CD4-positive, alpha-beta memory T cell (primary cell): ENCODE results near the gene B4GALT6. TPM values are rescaled to one million over a fixed set of nuclear protein-coding genes. Genes with fewer than 3 reads are reported as not detected.
A peak's percentile ranks its signal among the peaks of the same experiment; 100 is the strongest.
"Not testable (repeated sequence)": the region's sequence is repeated elsewhere in the genome, so short reads cannot be mapped to it uniquely, and the experiment has no call there.

ENCODE experiments used
- CTCF ChIA-PET: fragments of 350-600 bp; sonication (Branson Sonifier 250); formaldehyde crosslinking; loops from one replicate; lab custom pipeline; 2021; ENCODE audit warnings: inconsistent platforms; ENCODE audit not compliant: partially characterized antibody; lab: Charles Lee
- POLR2A ChIA-PET: fragments of 350-600 bp; sonication (Branson Sonifier 250); formaldehyde crosslinking; loops from one replicate; lab custom pipeline; 2021; ENCODE audit not compliant: partially characterized antibody; lab: Charles Lee
- DNase-seq, 5 donors: peaks; one replicate each; pipeline versions ENCODE4 v3.0.0 to v3.0.0-alpha.2; 2020 to 2022; ENCODE audit warnings: mixed read lengths in 1 of 5
- H3K27ac ChIP-seq: one replicate; pipeline ENCODE4 v1.7.0; 2013; ENCODE audit warnings: low read depth, low read length
- H3K27me3 ChIP-seq: 2 replicates; pipeline ENCODE4 v1.7.0; 2013; ENCODE audit warnings: mild to moderate bottlenecking, low read length, moderate library complexity; ENCODE audit not compliant: insufficient read depth
- H3K36me3 ChIP-seq: 2 replicates; pipeline ENCODE4 v1.7.0; 2013; ENCODE audit warnings: mild to moderate bottlenecking, low read length, moderate library complexity; ENCODE audit not compliant: insufficient read depth
- H3K4me1 ChIP-seq: 2 replicates; pipeline ENCODE4 v1.7.0; 2013; ENCODE audit warnings: mild to moderate bottlenecking, low read length, moderate library complexity; ENCODE audit not compliant: insufficient read depth
- H3K4me3 ChIP-seq, 2 donors: one replicate each; pipeline ENCODE4 v1.7.0; 2013; ENCODE audit warnings: low read length in 2 of 2, mild to moderate bottlenecking in 1 of 2
- H3K9me3 ChIP-seq, 2 donors: one replicate each; pipeline ENCODE4 v1.7.0; 2013; ENCODE audit warnings: low read length in 2 of 2, control low read depth in 1 of 2; ENCODE audit not compliant: control insufficient read depth in 1 of 2
- H3K27ac Mint-ChIP-seq, 7 donors: one replicate each; pipeline ENCODE4 v1.8.0; 2020 to 2021; ENCODE audit warnings: mixed read lengths in 7 of 7, mild to moderate bottlenecking in 6 of 7, inconsistent platforms in 3 of 7, moderate library complexity in 3 of 7
- H3K27me3 Mint-ChIP-seq, 2 donors: one replicate each; pipeline ENCODE4 v1.8.0; 2020 to 2021; ENCODE audit warnings: mixed read lengths in 2 of 2
- H3K36me3 Mint-ChIP-seq, 2 donors: one replicate each; pipeline ENCODE4 v1.8.0; 2020 to 2021; ENCODE audit warnings: mixed read lengths in 2 of 2, inconsistent platforms in 1 of 2, mild to moderate bottlenecking in 1 of 2
- H3K4me1 Mint-ChIP-seq, 4 donors: one replicate each; pipeline ENCODE4 v1.8.0; 2020 to 2021; ENCODE audit warnings: mixed read lengths in 4 of 4, mild to moderate bottlenecking in 1 of 4
- H3K4me3 Mint-ChIP-seq, 8 donors: one replicate each; pipeline ENCODE4 v1.8.0; 2020 to 2021; ENCODE audit warnings: mixed read lengths in 8 of 8, mild to moderate bottlenecking in 7 of 8, moderate library complexity in 6 of 8, inconsistent platforms in 3 of 8
- H3K9me3 Mint-ChIP-seq, 8 donors: one replicate each; pipeline ENCODE4 v1.8.0; 2020 to 2021; ENCODE audit warnings: mixed read lengths in 8 of 8, mild to moderate bottlenecking in 5 of 8, inconsistent platforms in 3 of 8, moderate library complexity in 1 of 8
- intact Hi-C: fragments of 100-400 bp; cut with micrococcal nuclease; formaldehyde crosslinking; loops from one replicate; pipeline ENCODE4 v1.15.1; 2023
- polyA plus RNA-seq, 2 donors: library from polyadenylated mRNA; unstranded; fragments of 300-500 nt; fragmentation: Illumina TruSeq; gene quantifications; one replicate each; pipeline ENCODE4 v1.2.3, GENCODE V29; 2021
- total RNA-seq, 2 experiments: library from RNA; stranded (reverse); gene quantifications; one replicate each; pipeline ENCODE4 v1.2.3, GENCODE V29; 2021

The B4GALT6 gene
- total RNA-seq: under 1 TPM; 0.67 to 0.94 TPM
- not detected for polyA plus RNA-seq

GRCh38 chr18:31684279-31685096 lies at the start of gene B4GALT6:
Gene B4GALT6 (minus strand): TSS chr18:31684581. CDS start chr18:31684426, 155 bp downstream.
- peaks cover 3 to 18% (median 11%) of the 10 kb centered on the region in 4 donors for H3K4me1 Mint-ChIP-seq
- H3K4me3 Mint-ChIP-seq: peak within 1 kb of the TSS; percentile 80 to 91 (median 88)
- POLR2A ChIA-PET: no interaction called here
- H3K27ac Mint-ChIP-seq: peak within 1 kb of the TSS in 3 of 7 donors; percentile 40 to 84 (median 54)
- Histone ChIP-seq H3K36me3 (no peaks in the 10 kb centered on the region), H3K9me3 (no peaks in the 10 kb centered on the region), H3K4me1 (no peaks in the 10 kb centered on the region), H3K27ac (no peak within 1 kb of the TSS), H3K27me3 (peaks cover 5% of the 10 kb centered on the region), H3K4me3 (peak within 1 kb of the TSS in 1 of 2 donors; percentile 39)
- no peaks in the 10 kb centered on the region for H3K9me3 Mint-ChIP-seq
- peaks cover 0 to 2% of the 10 kb centered on the region in 2 donors for H3K36me3 Mint-ChIP-seq
- CTCF ChIA-PET: no interaction called here
- peak in 2 of 5 donors; percentile 10 to 35 for DNase-seq
- intact Hi-C loops: loop anchor here (1.0 to 10.0 kb wide), 3 partner anchors 38 to 410 kb away; partner anchors contain the start of genes RNF138 and TRAPPC8
- peaks cover 17 to 21% of the 10 kb centered on the region in 2 donors for H3K27me3 Mint-ChIP-seq

DNA sequence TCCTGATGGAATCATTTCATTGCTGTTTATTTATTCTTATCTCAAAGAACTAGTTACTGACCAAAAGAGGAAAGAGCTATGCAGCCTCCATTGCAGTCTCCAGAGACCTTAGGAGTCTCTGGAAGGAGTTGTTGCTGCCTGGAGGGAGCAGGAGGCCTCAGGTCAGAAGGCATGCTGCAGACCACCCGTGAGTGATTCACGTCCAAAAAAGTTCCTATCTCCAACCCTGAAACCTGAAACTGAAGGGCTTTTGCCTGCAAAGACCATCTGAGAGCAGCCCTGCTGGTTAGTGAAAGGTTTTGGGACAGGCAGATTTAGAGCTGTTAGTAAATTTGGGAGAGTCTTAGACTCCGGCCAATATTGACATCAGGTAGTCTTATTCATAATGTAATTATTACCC lies 47.2 kb upstream of the B4GALT6 start:
- Mint-ChIP-seq H3K36me3 (no peaks in the 10 kb centered on the region), H3K4me1 (no peaks in the 10 kb centered on the region), H3K27me3 (peaks cover 14 to 16% of the 10 kb centered on the region in 2 donors), H3K27ac (no peak overlapping the region), H3K4me3 (no peak overlapping the region), H3K9me3 (peaks cover 0 to 6% (median 0%) of the 10 kb centered on the region in 8 donors)
- POLR2A ChIA-PET: no interaction called here
- Histone ChIP-seq H3K27me3 (peaks cover 5% of the 10 kb centered on the region), H3K4me1 (no peaks in the 10 kb centered on the region), H3K4me3 (no peak overlapping the region), H3K36me3 (no peaks in the 10 kb centered on the region), H3K9me3 (no peaks in the 10 kb centered on the region), H3K27ac (no peak overlapping the region)
- intact Hi-C loops: no loop called here
- CTCF ChIA-PET: interaction anchor here (1.2 to 2.2 kb wide), 2 partner anchors 9 to 11 kb away, joined by 6 to 8 read pairs; no protein-coding TSS in a partner anchor
- DNase-seq: no peak

DNA sequence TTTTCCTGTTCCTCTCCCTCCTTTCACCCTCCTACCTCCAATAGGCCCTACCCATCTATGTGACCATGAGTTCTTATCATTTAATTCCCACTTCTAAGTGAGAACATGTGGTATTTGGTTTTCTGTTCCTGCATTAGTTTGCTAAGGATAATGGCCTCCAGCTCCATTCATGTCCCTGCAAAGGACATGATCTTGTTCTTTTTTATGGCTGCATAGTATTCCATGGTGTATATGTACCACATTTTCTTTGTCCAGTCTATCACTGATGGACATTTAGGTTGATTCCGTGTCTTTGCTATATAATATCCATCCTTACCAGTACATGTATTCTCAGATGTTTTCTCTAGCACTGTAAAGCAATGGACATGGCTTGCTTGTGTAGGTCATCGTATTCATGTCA lies 44.8 kb upstream of the B4GALT6 start:
- H3K36me3 ChIP-seq, DNase-seq, H3K36me3 Mint-ChIP-seq, H3K9me3 Mint-ChIP-seq, H3K27ac ChIP-seq, H3K4me3 ChIP-seq, CTCF ChIA-PET, H3K9me3 ChIP-seq, H3K4me1 ChIP-seq, intact Hi-C loops, H3K27ac Mint-ChIP-seq, POLR2A ChIA-PET, H3K4me3 Mint-ChIP-seq, H3K4me1 Mint-ChIP-seq: not testable (repeated sequence)
- H3K27me3 Mint-ChIP-seq: peaks cover 23 to 27% of the 10 kb centered on the region in 2 donors
- peaks cover 11% of the 10 kb centered on the region for H3K27me3 ChIP-seq

DNA sequence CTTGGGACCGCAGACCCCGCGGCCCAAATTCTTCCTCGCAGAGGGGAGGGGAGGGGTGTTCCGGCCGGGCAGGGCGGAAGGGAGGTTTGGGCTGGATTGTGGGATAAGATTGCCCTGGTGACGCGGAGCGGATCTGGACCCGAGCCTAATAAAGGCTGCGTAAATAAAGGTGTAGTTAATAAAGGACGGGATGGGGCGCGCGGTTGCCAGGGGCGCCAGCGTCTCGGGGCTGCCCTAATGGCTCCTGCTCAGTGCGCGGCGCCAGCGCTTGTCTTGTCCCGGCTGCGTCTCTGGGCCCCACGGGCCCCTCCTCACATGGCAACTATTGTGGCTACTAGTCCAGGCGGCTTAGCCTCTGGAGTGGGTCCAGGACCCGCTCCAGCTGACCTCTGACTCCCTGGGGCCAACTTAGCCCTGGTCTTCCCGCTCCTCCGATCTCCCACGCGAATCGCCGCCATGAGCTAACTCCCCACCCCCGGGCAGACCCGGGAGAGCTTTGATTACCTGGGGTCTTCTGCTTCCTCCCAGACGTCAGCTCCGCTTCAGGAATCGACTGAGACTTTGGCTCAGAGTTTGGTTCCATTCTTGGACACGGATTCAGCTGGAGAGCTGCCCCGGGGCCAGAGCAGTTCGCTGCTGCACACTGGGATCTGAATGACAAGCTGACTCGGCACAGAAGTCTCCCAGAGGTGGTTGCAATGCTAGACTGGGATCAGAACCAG lies 39.8 kb upstream of the B4GALT6 start:
- ChIA-PET POLR2A (no interaction called here), CTCF (interaction anchor here (0.7 to 5.3 kb wide), 6 partner anchors 12 to 168 kb away, joined by 3 to 48 read pairs (median 6); no protein-coding TSS in a partner anchor)
- Mint-ChIP-seq H3K4me1 (peaks cover 0 to 5% (median 0%) of the 10 kb centered on the region in 4 donors), H3K27ac (peak overlapping the region in 2 of 7 donors; percentile 9 to 37), H3K27me3 (peaks cover 20 to 24% of the 10 kb centered on the region in 2 donors), H3K9me3 (peaks cover 0 to 8% (median 6%) of the 10 kb centered on the region in 8 donors), H3K4me3 (peak overlapping the region; percentile 46 to 79 (median 71)), H3K36me3 (peaks cover 0 to 1% of the 10 kb centered on the region in 2 donors)
- intact Hi-C loops: loop anchor here (5.0 kb wide), 1 partner anchor 42 kb away; the partner anchor contains the start of gene B4GALT6
- Histone ChIP-seq H3K4me1 (no peaks in the 10 kb centered on the region), H3K9me3 (no peaks in the 10 kb centered on the region), H3K4me3 (no peak overlapping the region), H3K27ac (no peak overlapping the region), H3K27me3 (peaks cover 11% of the 10 kb centered on the region), H3K36me3 (no peaks in the 10 kb centered on the region)
- DNase-seq: no peak

- Histone ChIP-seq H3K9me3 (no peaks in the 10 kb centered on the region), H3K4me3 (no peak overlapping the region), H3K36me3 (no peaks in the 10 kb centered on the region), H3K27ac (no peak overlapping the region), H3K27me3 (peaks cover 11% of the 10 kb centered on the region), H3K4me1 (no peaks in the 10 kb centered on the region)
- no peak overlapping the region for H3K27ac Mint-ChIP-seq
- DNase-seq: no peak
- POLR2A ChIA-PET: no interaction called here
- peaks cover 20 to 24% of the 10 kb centered on the region in 2 donors for H3K27me3 Mint-ChIP-seq
- intact Hi-C loops: loop anchor here (5.0 kb wide), 1 partner anchor 41 kb away; the partner anchor contains the start of gene B4GALT6
- CTCF ChIA-PET: interaction anchor here (1.1 to 5.3 kb wide), 7 partner anchors 12 to 402 kb away, joined by 3 to 48 read pairs (median 5); no protein-coding TSS in a partner anchor
- peak overlapping the region in 1 of 8 donors; percentile 6 for H3K4me3 Mint-ChIP-seq
- peaks cover 0 to 5% (median 0%) of the 10 kb centered on the region in 4 donors for H3K4me1 Mint-ChIP-seq
- peaks cover 0 to 13% (median 7%) of the 10 kb centered on the region in 8 donors for H3K9me3 Mint-ChIP-seq
- H3K36me3 Mint-ChIP-seq: peaks cover 0 to 4% of the 10 kb centered on the region in 2 donors
These were observed 39.2 kb upstream of the B4GALT6 start for GRCh38 chr18:31723639-31723989.

GRCh38 chr18:31722369-31722957 lies 38.1 kb upstream of the B4GALT6 start:
- Mint-ChIP-seq H3K27ac (no peak overlapping the region), H3K27me3 (peaks cover 19 to 20% of the 10 kb centered on the region in 2 donors), H3K4me1 (peaks cover 0 to 5% (median 0%) of the 10 kb centered on the region in 4 donors), H3K36me3 (peaks cover 0 to 4% of the 10 kb centered on the region in 2 donors), H3K4me3 (no peak overlapping the region), H3K9me3 (peaks cover 0 to 14% (median 7%) of the 10 kb centered on the region in 8 donors)
- DNase-seq: peak; percentile 43 to 61 (median 53)
- H3K4me1 ChIP-seq: no peaks in the 10 kb centered on the region
- no peak overlapping the region for H3K4me3 ChIP-seq
- peaks cover 10% of the 10 kb centered on the region for H3K27me3 ChIP-seq
- H3K27ac ChIP-seq: no peak overlapping the region
- H3K36me3 ChIP-seq: no peaks in the 10 kb centered on the region
- H3K9me3 ChIP-seq: no peaks in the 10 kb centered on the region
- CTCF ChIA-PET: interaction anchor here (0.8 to 5.3 kb wide), 15 partner anchors 9 to 403 kb away, joined by 3 to 48 read pairs (median 5); no protein-coding TSS in a partner anchor
- POLR2A ChIA-PET: no interaction called here
- intact Hi-C loops: loop anchor here (5.0 kb wide), 1 partner anchor 40 kb away; the partner anchor contains the start of gene B4GALT6
